Mesodermal cell (in vitro differentiated cells): Measurements from ENCODE around the gene MEAK7.

Experiments
- H3K27ac ChIP-seq: 2 replicates; pipeline ENCODE4 v1.7.0; 2013; ENCODE audit warnings: mild to moderate bottlenecking, low read depth, low read length, moderate library complexity; ENCODE audit not compliant: severe bottlenecking
- H3K36me3 ChIP-seq: 2 replicates; pipeline ENCODE4 v1.7.1; 2013; ENCODE audit warnings: mild to moderate bottlenecking, low read length, moderate library complexity; ENCODE audit not compliant: control insufficient read depth, insufficient read depth
- H3K4me1 ChIP-seq: one replicate; pipeline ENCODE4 v1.7.1; 2013; ENCODE audit warnings: mild to moderate bottlenecking, low read length; ENCODE audit not compliant: insufficient read depth, control insufficient read depth, poor library complexity, severe bottlenecking
- H3K4me3 ChIP-seq: 2 replicates; pipeline ENCODE4 v1.7.0; 2013; ENCODE audit warnings: low read length, control low read depth, mild to moderate bottlenecking; ENCODE audit not compliant: insufficient read depth, poor library complexity, severe bottlenecking; ENCODE audit errors: extremely low read depth
- H3K9me3 ChIP-seq: 2 replicates; pipeline ENCODE4 v1.7.1; 2013; ENCODE audit warnings: mild to moderate bottlenecking, low read length, moderate library complexity; ENCODE audit not compliant: control insufficient read depth
- WGBS, 2 experiments: methylation state at CpG; one replicate each; pipeline ENCODE4 v1.1.5; 2013; ENCODE audit warnings: missing lambda C conversion rate in 2 of 2; ENCODE audit not compliant: insufficient coverage in 2 of 2; 5-methylcytosine and 5-hydroxymethylcytosine counted together

MEAK7 gene

DNA sequence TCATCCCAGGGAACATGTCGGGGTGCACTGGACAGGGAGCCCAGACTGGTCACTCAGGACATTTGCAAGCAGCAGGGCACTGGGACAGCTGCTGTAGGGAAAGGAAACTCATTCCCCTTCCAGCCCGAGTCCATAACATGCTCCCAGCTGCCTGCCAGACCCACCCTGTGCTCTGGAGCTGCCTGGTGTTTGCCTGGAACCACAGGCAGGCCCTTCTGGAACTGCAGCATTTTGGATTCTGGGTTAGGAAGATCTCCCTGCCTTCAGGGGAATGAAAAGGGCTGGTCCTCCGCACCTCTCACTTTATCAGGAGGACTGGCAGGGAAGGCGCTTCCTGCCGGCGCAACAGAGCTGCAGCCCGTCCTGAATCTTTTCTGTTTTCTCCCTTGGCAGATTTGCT lies 41.2 kb downstream of the MEAK7 start:
- H3K9me3 ChIP-seq = peaks cover 15% of the 10 kb centered on the region
- no peaks in the 10 kb centered on the region for H3K4me1 ChIP-seq
- peaks cover 38% of the 10 kb centered on the region for H3K36me3 ChIP-seq
- WGBS, 2 experiments = 81 to 82% methylated on average over 6 to 7 of the region's 7 CpGs
- H3K4me3 ChIP-seq = no peak overlapping the region
- H3K27ac ChIP-seq = no peak overlapping the region

DNA sequence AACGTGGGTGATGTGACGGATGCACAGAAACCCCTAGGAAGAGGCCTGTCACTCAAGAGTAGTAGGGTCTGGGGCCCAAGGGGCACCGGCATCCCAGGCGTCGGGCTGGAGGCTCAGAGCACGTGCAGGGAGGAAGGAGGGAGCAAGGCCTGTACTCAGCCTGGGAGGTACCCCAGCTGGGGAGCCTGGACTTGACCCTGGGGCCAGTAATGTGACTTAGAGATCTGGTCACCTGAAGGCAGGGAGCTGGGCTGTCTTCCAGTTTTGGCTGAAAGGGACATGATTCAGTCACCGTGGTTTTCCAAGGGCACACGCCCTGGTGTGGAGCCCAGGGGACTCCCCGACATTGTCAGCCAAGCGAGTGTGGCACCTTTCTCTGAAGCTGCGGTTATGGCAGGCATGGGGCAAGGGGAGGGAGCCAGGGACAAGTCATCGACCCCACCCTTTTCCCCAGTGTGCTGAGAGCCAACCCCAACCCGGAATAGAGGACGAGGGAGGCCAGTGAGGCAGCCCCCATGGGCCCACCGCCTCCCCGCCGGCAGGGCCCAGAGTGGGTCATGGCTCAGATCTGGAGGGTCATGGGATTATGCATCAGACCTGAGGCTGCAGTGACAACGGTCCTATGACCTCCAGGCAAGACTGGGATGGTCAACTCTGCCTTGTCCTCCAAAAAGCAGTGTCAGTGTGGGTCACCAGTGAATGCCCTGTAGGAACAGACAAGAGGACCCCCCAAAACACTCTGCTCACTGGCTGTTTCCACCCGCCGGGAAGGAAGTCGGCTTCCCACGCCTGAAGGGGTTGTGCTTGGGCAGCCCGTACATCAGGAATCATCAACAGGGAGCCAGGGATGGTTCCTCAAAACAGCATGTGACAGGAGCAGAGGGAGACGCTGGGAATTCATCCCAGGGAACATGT lies 41.9 kb downstream of the MEAK7 start:
- Histone ChIP-seq H3K9me3 (peaks cover 9% of the 10 kb centered on the region), H3K4me1 (no peaks in the 10 kb centered on the region), H3K4me3 (no peak overlapping the region), H3K27ac (no peak overlapping the region), H3K36me3 (peaks cover 31% of the 10 kb centered on the region)
- 90 to 96% methylated on average over 24 of the region's 24 CpGs for WGBS, 2 experiments

DNA sequence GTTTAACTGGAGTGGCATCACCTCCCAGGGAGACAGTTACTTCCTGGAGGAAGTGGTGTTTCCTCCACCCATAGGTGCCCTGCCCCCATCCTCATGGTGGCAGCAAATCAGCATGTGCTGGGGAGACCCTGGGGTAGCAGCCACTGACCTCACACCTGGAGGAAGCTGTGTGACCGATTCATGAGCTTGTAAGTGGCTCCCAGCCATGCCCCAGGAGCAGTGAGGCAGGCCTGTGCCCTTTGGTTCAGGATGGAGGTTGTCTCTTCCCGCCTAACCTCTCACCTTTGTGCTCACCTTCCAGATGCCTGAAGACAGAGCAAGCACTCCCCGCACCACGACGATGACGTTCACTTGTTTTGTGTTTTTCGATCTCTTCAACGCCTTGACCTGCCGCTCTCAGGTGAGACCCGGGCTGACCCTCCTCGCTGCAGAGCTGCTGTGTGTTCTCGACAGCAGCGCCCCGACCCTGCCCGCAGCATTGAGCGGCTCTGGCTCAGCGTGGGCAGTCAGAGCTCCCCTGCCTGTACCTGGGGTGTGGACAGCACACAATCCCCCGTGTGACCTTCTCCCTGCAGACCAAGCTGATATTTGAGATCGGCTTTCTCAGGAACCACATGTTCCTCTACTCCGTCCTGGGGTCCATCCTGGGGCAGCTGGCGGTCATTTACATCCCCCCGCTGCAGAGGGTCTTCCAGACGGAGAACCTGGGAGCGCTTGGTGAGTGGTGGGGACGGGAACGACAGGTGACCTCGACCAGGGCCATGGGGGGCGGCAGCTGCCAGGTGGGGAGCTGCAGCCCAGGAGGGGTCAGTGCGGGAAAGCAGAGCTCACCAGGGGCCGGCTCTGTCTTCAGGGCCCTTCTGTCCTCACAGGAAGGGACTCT lies 42.8 kb downstream of the MEAK7 start:
- Histone ChIP-seq H3K9me3 (peaks cover 1% of the 10 kb centered on the region), H3K4me1 (no peaks in the 10 kb centered on the region), H3K36me3 (peaks cover 25% of the 10 kb centered on the region), H3K4me3 (no peak overlapping the region), H3K27ac (no peak overlapping the region)
- 91 to 93% methylated on average over 27 to 30 of the region's 30 CpGs for WGBS, 2 experiments

DNA sequence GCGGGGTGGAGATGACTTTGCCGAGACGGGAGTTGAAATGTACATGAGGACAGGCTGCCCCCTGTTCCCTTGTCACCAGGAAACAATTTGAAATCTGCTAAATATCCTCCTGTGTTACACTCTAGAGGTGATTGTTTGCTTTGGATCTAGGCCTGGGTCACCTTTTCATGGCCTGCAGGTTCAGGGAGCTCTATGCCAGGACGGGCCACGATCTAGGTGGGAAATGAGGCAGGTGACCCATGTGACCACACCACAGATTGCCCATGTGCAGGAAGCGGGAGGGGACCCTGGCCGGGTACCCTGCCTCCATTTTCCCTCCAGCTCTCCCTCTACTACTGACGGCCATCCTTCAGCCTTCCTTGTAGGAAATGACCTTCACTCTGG lies 43.4 kb downstream of the MEAK7 start:
- H3K4me1 ChIP-seq = no peaks in the 10 kb centered on the region
- 95 to 100% methylated on average over 7 to 8 of the region's 8 CpGs for WGBS, 2 experiments
- H3K4me3 ChIP-seq = no peak overlapping the region
- peaks cover 21% of the 10 kb centered on the region for H3K36me3 ChIP-seq
- H3K9me3 ChIP-seq = no peaks in the 10 kb centered on the region
- H3K27ac ChIP-seq = no peak overlapping the region

DNA sequence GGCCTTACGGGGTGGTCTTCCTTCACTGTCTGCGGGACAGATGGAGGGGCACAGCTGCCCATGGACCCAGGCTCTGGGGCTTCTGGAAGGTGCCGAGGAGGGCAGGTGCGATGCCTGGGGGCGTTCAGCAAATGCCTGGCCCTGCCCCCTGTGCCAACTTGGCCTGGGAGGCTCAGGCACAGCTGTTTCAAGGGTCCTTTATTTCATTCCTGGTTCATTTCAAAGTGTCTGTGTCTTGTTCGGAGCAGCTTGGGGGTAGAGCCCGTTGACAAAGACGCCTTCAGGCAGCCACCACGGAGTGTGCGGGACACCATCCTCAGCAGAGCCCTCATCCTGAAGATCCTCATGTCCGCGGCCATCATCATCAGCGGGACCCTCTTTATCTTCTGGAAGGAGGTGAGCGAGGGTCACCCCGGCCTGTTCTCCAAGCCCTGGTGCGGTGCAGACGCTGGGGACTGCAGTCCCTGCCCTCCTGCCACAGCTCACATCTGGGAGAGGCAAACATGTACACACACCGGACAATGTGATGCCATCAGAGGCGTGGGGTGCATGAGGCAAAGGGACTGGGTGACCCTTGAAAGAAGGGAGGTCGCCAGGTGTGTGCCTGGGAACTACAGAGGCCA lies 43.9 kb downstream of the MEAK7 start:
- no peaks in the 10 kb centered on the region for H3K4me1 ChIP-seq
- H3K4me3 ChIP-seq = no peak overlapping the region
- H3K27ac ChIP-seq = no peak overlapping the region
- H3K36me3 ChIP-seq = peaks cover 20% of the 10 kb centered on the region
- WGBS, 2 experiments = 88 to 89% methylated on average over 17 to 20 of the region's 20 CpGs
- H3K9me3 ChIP-seq = no peaks in the 10 kb centered on the region

DNA sequence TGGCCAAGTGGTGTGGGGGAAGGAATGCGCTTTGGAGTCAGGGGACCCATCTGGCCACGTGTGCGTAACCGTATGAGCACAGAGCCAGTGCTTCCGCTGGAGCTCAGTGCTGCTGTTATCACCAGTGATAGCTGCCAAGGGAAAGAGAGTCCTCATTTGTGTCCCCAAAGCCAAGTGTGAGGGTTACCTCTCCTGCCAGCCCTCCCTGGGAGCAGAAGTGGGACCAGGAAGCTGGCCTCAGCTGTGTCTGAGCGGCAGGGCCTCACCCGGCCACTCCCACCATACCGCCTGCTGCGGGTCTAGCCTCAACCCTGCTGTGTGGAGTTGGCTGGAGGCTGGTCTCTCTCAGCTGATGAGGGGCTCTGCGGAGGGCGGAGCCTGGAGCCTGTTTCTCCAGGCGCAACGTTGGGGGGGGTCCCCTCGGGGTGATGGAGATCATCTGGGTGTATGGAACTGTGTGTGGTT lies 44.5 kb downstream of the MEAK7 start:
- no peak overlapping the region for H3K4me3 ChIP-seq
- no peaks in the 10 kb centered on the region for H3K4me1 ChIP-seq
- no peaks in the 10 kb centered on the region for H3K9me3 ChIP-seq
- 84 to 91% methylated on average over 9 to 10 of the region's 14 CpGs for WGBS, 2 experiments
- H3K27ac ChIP-seq = no peak overlapping the region
- H3K36me3 ChIP-seq = peaks cover 20% of the 10 kb centered on the region

DNA sequence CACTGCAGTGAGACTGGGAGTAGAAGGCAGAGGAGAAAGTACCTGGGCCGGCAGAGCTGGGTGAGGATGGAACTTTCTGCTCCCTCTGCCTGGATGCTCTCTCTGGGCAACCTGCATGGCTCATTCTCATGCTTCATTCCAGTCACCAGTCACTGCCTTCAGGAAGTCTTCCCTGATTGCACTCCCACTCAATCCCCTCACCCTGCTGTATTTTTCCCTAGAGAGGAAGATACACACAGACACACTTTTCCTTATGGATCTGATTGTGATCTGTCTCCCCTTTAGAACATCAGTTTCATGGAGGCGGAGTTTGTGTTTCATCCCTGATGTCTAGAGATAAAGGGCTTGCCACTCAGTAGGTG lies 44.9 kb downstream of the MEAK7 start:
- WGBS, 2 experiments = 86 to 100% methylated on average over 2 of the region's 2 CpGs
- no peak overlapping the region for H3K27ac ChIP-seq
- no peak overlapping the region for H3K4me3 ChIP-seq
- H3K4me1 ChIP-seq = no peaks in the 10 kb centered on the region
- H3K9me3 ChIP-seq = no peaks in the 10 kb centered on the region
- peaks cover 16% of the 10 kb centered on the region for H3K36me3 ChIP-seq

DNA sequence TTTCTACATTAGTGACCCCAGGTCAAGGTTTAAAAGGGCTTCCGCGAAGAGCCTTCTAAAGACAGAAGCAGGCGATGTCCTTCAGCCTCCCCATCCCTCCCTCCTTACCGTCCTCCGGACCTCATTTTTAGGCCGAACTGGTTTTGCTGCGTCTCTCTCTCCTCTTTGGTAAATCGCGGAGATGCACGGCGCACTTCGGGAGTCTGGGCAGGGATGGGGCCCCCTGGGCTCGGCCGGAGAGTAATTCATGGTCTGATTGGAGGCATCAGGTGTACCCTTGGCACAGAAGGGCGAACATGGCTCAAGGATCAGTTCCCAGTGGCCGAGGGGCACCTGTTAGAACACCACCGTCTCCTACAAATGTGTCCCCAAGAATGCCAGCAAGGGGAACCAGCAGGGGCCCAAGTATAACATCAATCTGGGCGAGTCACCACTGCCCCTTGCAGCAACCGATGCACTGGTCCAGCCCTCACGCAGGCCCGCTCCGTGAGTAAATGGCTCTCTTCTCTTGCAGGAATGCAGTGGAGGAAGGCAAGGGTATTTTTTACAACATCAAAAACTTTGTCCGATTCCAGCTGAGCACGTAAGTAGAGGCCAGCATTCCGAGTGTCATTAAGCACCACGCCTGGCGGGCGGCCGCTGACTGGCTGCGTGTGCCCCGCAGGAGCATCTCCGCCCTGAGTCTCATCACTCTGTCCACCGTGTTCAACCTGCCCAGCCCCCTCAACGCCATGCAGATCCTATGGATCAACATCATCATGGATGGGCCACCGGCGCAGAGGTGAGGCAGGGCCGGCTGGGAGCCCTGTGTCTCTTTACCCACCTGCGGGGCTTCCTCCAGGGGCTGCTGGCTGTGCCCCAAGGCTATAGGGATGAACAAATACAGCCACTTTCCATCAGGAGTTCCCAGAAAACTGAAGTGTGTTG lies 45.6 kb downstream of the MEAK7 start:
- Histone ChIP-seq H3K4me1 (no peaks in the 10 kb centered on the region), H3K36me3 (peaks cover 13% of the 10 kb centered on the region), H3K27ac (no peak overlapping the region), H3K9me3 (no peaks in the 10 kb centered on the region), H3K4me3 (no peak overlapping the region)
- WGBS, 2 experiments = 95% methylated on average over 30 to 33 of the region's 38 CpGs

DNA sequence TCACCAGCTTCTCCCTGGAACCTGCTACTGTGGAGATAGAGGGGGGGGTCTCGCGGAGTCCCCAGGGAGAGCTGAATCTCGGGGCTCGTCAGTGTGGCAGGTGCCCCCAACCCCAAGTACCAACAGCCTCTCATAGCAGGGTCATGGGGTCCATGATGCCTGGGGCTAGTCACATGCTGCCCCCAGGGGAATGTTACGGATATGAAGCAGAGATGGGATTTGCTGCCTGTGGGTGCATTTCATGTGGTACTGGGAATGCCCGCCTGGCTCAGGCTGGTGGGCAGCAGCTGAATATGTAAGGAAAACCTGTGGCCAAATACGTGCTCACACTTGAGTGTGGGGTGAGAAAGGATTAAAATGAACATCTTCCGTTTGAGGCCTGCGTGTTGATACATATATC lies 49.4 kb downstream of the MEAK7 start:
- H3K27ac ChIP-seq = no peak overlapping the region
- no peaks in the 10 kb centered on the region for H3K9me3 ChIP-seq
- no peak overlapping the region for H3K4me3 ChIP-seq
- no peaks in the 10 kb centered on the region for H3K4me1 ChIP-seq
- WGBS, 2 experiments = 93 to 94% methylated on average over 5 to 6 of the region's 9 CpGs
- no peaks in the 10 kb centered on the region for H3K36me3 ChIP-seq
